CD4-positive, alpha-beta T cell treated with Interleukin-4 for 1 hour (primary cell): ENCODE measurements around the gene ALDH7A1.

Experiments
- DNase-seq, 2 donors: peaks; one replicate each; pipeline ENCODE4 v3.0.0-alpha.2; 2020 to 2022

ALDH7A1 gene

DNA sequence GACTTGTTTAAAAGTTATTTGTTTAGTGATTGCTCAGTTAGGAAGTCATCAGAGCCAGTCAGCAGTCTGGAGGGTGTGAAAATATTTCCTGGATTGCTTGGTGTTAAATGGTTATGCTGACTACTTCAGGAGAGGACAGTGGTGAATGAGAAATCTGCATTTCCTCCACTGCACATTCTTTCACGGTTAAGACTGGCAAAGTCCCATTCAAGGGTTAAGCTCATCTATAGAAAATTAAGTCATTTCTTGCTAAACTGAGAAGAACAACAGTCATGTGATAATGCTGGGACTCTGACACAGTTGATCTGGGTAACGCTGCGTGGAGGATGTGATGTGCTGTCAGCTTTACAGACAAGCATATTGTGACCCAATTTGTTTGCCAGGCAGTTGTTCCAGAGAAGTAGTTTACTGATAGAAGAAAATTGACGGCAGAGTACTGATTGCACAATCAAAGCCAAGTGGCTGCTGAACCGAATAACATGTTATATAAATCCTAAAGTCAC, 91.4 kb downstream of the ALDH7A1 start:
- peak; percentile 37 to 44 for DNase-seq

- no peak for DNase-seq
Measured at GRCh38 chr5:126501448-126501847, 93.6 kb downstream of the ALDH7A1 start.

DNA sequence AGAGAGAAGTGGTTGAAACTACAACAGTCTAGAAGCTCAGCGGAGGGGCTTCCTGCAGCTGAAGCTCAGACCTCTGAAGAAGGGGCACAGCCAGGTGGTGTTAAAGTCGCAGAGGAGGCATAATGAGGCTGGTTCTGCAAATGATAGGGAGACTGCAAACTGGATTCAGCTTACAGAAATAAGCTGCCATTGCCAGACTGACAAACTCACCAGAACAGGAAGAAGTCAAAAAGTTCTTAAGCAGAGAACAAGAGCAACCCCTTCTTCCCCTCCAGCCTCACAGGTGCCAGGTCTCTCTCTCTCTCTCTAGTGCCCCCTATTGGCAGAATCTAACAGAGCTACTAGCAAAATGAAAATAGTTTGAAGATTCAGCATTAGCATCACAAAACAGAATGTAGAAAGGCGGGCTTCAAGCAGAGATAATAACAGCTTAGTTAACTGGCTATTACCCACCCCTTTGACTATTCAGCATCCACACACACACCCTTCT, 95.1 kb downstream of the ALDH7A1 start:
- DNase-seq = peak; percentile 24 to 64

GRCh38 chr5:126499278-126499677, 95.7 kb downstream of the ALDH7A1 start:
- no peak for DNase-seq

DNA sequence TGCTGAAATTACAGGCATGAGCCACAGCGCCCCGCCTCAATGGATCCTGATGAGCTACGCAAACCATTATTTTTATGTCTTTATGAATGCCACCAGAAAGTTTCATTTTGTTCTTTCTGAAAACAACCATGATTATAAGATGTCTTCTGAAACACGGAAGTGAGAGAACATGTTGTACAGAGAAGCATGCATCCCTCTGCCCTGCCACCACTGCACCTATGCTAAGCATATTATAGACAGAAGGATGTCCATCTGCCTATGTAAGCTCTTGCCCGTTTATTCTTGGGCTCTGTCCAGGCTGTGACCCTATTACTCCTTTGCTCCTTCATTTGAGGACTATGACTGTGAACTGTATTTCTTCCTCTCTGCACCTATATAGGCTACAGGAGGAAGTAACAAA, 97.5 kb downstream of the ALDH7A1 start:
- no peak for DNase-seq

DNA sequence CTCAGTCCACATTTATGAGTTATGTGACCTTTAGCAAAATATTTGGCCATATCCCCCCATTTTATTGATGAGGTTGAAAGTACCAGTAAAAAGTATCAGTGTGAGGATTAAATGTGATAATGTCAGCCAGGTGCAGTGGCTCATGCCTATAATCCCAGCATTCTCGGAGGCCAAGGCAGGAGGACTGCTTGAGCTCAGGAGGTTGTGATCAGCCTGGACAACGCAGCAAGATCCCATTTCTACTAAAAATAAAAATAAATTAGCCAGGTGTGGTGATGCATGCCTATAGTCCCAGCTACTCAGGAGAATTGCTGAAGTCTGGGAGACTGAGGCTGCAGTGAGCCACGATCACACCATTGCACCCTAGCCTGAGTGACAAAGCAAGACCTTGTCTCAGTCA, 100.6 kb downstream of the ALDH7A1 start:
- no peak for DNase-seq

- peak in 1 of 2 donors; percentile 4 for DNase-seq
Measured at GRCh38 chr5:126492939-126493338, 102.1 kb downstream of the ALDH7A1 start.

GRCh38 chr5:126490167-126490940, 104.7 kb downstream of the ALDH7A1 start:
- DNase-seq = no peak

DNA sequence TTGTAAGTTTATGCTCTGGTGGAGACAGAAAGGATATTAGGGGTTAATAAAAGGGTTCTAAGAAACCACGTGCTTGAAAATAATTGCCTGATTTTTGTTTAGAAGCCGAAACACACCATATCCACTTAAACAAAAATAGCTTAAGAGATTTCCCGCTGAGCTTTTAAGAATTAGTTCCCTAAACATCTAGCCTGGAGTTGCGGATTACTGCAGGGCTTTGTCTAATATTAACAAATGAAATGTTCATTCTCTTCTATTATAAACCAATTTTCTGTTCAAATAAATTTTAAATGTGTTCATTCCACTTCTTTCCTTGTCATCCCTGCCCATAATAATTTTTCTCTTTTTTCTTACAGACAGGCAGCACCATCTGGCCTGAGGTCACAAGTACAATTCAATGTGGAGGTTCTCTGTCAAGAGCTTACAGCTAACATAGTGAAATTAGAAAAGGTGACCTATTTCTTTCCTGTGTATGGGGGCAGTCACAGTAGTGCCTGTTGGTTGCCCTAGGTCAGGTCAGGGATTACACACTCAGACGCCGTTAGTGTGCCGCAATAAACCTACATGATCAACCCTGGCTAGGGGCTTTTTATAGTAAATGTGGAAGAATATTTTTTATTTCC, 106.5 kb downstream of the ALDH7A1 start:
- no peak for DNase-seq

DNA sequence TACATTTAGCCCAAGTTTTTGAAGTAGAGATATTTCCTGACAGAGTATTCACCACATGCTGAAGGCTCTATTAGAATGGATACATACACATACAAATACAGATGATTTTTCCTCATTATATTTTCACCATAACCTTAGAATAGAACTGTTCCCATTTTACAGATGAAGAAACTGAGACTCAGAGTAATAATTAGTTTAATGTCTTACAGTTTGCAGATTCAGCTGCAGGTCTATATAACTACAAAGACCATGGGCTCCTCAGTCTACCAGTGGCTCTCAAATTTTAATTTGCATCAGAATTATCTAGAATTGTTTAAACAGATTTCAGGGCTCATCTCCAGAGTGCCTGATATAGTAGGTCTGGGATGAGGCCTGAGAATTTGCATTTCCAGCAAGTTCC, 107.4 kb downstream of the ALDH7A1 start:
- DNase-seq = no peak

- no peak for DNase-seq
Measured at GRCh38 chr5:126486332-126486731, 108.7 kb downstream of the ALDH7A1 start.

GRCh38 chr5:126484253-126484652, 110.8 kb downstream of the ALDH7A1 start:
- DNase-seq = no peak

- no peak for DNase-seq
Measured at GRCh38 chr5:126483156-126483555, 111.9 kb downstream of the ALDH7A1 start.

- DNase-seq = no peak
Measured at GRCh38 chr5:126482591-126482990, 112.4 kb downstream of the ALDH7A1 start.

DNA sequence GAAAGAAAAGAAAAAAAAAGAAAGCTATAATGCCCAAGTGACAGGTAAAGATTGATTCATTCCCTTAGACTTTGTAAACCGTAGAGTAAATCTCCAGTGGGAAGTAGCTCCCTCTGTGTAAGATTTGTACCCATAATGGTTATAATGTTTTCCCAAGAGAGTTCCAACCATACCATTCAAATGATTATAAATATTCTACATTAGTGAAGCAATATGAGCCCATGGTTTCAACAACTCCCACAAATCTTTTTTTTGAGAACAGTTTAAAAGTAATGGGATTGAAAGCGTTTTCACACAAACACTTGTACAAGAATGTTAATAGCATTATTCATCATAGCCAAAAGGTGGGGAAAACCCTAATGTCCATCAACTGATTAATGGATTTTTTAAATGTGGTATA, 113.8 kb downstream of the ALDH7A1 start:
- no peak for DNase-seq
